Measurements from ENCODE around the gene MAGED1.

The MAGED1 gene

DNA sequence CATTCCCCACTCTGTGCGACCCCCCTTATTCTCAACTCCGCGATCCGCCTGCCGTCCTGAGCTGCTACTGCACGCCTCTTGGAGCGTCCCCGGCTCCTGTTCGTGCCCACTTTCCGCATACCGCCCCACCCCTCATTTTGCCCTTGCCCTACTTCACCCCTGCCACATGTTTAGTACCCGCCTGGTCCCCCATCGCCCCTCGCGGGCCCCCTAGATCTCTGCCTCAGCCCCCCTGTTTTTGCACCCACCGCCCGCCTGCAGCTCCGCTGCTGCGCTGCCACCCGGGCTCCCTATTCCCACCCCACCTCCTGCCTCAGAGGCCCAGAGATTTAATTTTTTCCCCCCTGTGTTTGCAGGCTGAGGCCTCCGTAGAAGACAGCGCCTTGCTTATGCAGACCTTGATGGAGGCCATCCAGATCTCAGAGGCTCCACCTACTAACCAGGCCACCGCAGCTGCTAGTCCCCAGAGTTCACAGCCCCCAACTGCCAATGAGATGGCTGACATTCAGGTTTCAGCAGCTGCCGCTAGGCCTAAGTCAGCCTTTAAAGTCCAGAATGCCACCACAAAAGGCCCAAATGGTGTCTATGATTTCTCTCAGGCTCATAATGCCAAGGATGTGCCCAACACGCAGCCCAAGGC lies 1.4 kb downstream of the MAGED1 start:
- Histone ChIP-seq H3K9me2 (replicated peaks; ENCODE audit: insufficient read depth, low read length) (no peaks in the 10 kb centered on the region), H3K27me3 (replicated peaks; ENCODE audit: insufficient read depth, low read length) (no peaks in the 10 kb centered on the region), H3K9ac (ENCODE audit: low read length) (no peak overlapping the region; the same call in 1 of the 2 replicates), H2AFZ (ENCODE audit: low read length) (no peak overlapping the region), H3K27ac (ENCODE audit: low read length) (no peak overlapping the region), H3K36me3 (replicated peaks; ENCODE audit: insufficient read depth, low read length) (no peaks in the 10 kb centered on the region), H3K4me3 (ENCODE audit: low read length) (peak overlapping the region; percentile 72; the same call in 1 of the 2 replicates), H3K4me2 (ENCODE audit: low read depth, low read length) (peak overlapping the region; percentile 62; the same call in 1 of the 2 replicates), H3K79me2 (ENCODE audit: low read length) (no peaks in the 10 kb centered on the region), H3F3A (ENCODE audit: insufficient read depth, low read length) (no peaks in the 10 kb centered on the region), H4K20me1 (ENCODE audit: insufficient read depth, low read length) (no peaks in the 10 kb centered on the region), H3K9me3 (replicated peaks; ENCODE audit: insufficient read depth, low read length) (no peaks in the 10 kb centered on the region), H3K4me1 (ENCODE audit: low read length) (no peaks in the 10 kb centered on the region)
- no peak for TF ChIP-seq EZH2phosphoT487 (IDR thresholded peaks at IDR 0.05; ENCODE audit: low read length)
- TF ChIP-seq, protein P1, sequence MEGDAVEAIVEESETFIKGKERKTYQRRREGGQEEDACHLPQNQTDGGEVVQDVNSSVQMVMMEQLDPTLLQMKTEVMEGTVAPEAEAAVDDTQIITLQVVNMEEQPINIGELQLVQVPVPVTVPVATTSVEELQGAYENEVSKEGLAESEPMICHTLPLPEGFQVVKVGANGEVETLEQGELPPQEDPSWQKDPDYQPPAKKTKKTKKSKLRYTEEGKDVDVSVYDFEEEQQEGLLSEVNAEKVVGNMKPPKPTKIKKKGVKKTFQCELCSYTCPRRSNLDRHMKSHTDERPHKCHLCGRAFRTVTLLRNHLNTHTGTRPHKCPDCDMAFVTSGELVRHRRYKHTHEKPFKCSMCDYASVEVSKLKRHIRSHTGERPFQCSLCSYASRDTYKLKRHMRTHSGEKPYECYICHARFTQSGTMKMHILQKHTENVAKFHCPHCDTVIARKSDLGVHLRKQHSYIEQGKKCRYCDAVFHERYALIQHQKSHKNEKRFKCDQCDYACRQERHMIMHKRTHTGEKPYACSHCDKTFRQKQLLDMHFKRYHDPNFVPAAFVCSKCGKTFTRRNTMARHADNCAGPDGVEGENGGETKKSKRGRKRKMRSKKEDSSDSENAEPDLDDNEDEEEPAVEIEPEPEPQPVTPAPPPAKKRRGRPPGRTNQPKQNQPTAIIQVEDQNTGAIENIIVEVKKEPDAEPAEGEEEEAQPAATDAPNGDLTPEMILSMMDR (IDR thresholded peaks at IDR 0.05; ENCODE audit: low read length), result no peak
- TF ChIP-seq EZH2 (optimal IDR thresholded peaks at IDR 0.05; ENCODE audit: low read depth, low read length), result no peak
- peak; percentile 7 for DNase-seq

- no peaks in the 10 kb centered on the region for H3K9me3 ChIP-seq (replicated peaks; ENCODE audit: insufficient read depth, low read length)
- no peak for DNase-seq
- H3K27ac ChIP-seq (ENCODE audit: low read length), result no peak overlapping the region
- no peak overlapping the region for H3K4me3 ChIP-seq (ENCODE audit: low read length)
- H3K9ac ChIP-seq (ENCODE audit: low read length), result no peak overlapping the region
- no peaks in the 10 kb centered on the region for H3K27me3 ChIP-seq (replicated peaks; ENCODE audit: insufficient read depth, low read length)
- TF ChIP-seq EZH2phosphoT487 (IDR thresholded peaks at IDR 0.05; ENCODE audit: low read length), result no peak
- no peak for TF ChIP-seq EZH2 (optimal IDR thresholded peaks at IDR 0.05; ENCODE audit: low read depth, low read length)
- TF ChIP-seq, protein P1 (IDR thresholded peaks at IDR 0.05; ENCODE audit: low read length), result no peak
- H3K36me3 ChIP-seq (replicated peaks; ENCODE audit: insufficient read depth, low read length), result no peaks in the 10 kb centered on the region
- no peaks in the 10 kb centered on the region for H3K79me2 ChIP-seq (ENCODE audit: low read length)
- H3K9me2 ChIP-seq (replicated peaks; ENCODE audit: insufficient read depth, low read length), result no peaks in the 10 kb centered on the region
- H3K4me1 ChIP-seq (ENCODE audit: low read length), result no peaks in the 10 kb centered on the region
- no peaks in the 10 kb centered on the region for H4K20me1 ChIP-seq (ENCODE audit: insufficient read depth, low read length)
- H3F3A ChIP-seq (ENCODE audit: insufficient read depth, low read length), result no peaks in the 10 kb centered on the region
- no peak overlapping the region for H2AFZ ChIP-seq (ENCODE audit: low read length)
- H3K4me2 ChIP-seq (ENCODE audit: low read depth, low read length), result no peak overlapping the region
These were observed 3.2 kb downstream of the MAGED1 start for GRCh38 chrX:51896626-51897025.

- Histone ChIP-seq H3K9me3 (replicated peaks; ENCODE audit: insufficient read depth, low read length) (no peaks in the 10 kb centered on the region), H4K20me1 (ENCODE audit: insufficient read depth, low read length) (no peaks in the 10 kb centered on the region), H3K9ac (ENCODE audit: low read length) (no peak overlapping the region), H3K27me3 (replicated peaks; ENCODE audit: insufficient read depth, low read length) (no peaks in the 10 kb centered on the region), H3K36me3 (replicated peaks; ENCODE audit: insufficient read depth, low read length) (no peaks in the 10 kb centered on the region), H3K9me2 (replicated peaks; ENCODE audit: insufficient read depth, low read length) (no peaks in the 10 kb centered on the region), H3K4me2 (ENCODE audit: low read depth, low read length) (no peak overlapping the region), H3F3A (ENCODE audit: insufficient read depth, low read length) (no peaks in the 10 kb centered on the region), H2AFZ (ENCODE audit: low read length) (no peak overlapping the region), H3K4me1 (ENCODE audit: low read length) (no peaks in the 10 kb centered on the region), H3K4me3 (ENCODE audit: low read length) (no peak overlapping the region), H3K79me2 (ENCODE audit: low read length) (no peaks in the 10 kb centered on the region), H3K27ac (ENCODE audit: low read length) (no peak overlapping the region)
- TF ChIP-seq EZH2phosphoT487 (IDR thresholded peaks at IDR 0.05; ENCODE audit: low read length) (no peak), EZH2 (optimal IDR thresholded peaks at IDR 0.05; ENCODE audit: low read depth, low read length) (no peak)
- TF ChIP-seq, protein P1 (IDR thresholded peaks at IDR 0.05; ENCODE audit: low read length), result no peak
- no peak for DNase-seq
These were observed 6.3 kb downstream of the MAGED1 start for GRCh38 chrX:51899741-51900140.

Data from MM.1S (cell line).